Uterus (tissue), 4 donors: ENCODE results near the gene KRIT1. TPM values are rescaled to one million over a fixed set of nuclear protein-coding genes. Genes with fewer than 3 reads are reported as not detected.

ENCODE experiments used
- DNase-seq, 2 donors: peaks; one replicate each; pipeline ENCODE4 v3.0.0-alpha.2; 2019 to 2020
- H3K27ac ChIP-seq, 2 donors: fragments of 200-600 bp; sonication (generic); 1 replicate in 1 of 2; 2 replicates in 1 of 2; pipeline ENCODE4 v1.5.1; 2016 to 2018
- H3K27me3 ChIP-seq, 2 donors: fragments of 200-600 bp; sonication (generic); one replicate each; pipeline ENCODE4 v1.5.1; 2018 to 2019; ENCODE audit warnings: control low read depth in 1 of 2
- H3K36me3 ChIP-seq, 2 donors: fragments of 200-600 bp; sonication (generic); one replicate each; pipeline ENCODE4 v1.5.1; 2019; ENCODE audit warnings: control low read depth in 1 of 2
- H3K4me1 ChIP-seq, 2 donors: fragments of 200-600 bp; sonication (generic); one replicate each; pipeline ENCODE4 v1.5.1; 2018 to 2019; ENCODE audit warnings: control low read depth in 1 of 2
- H3K4me3 ChIP-seq, 2 donors: fragments of 200-600 bp; sonication (generic); 1 replicate in 1 of 2; 2 replicates in 1 of 2; pipeline ENCODE4 v1.5.1; 2018 to 2019; ENCODE audit warnings: mild to moderate bottlenecking in 1 of 2
- H3K9me3 ChIP-seq, 2 donors: fragments of 200-600 bp; sonication (generic); one replicate each; pipeline ENCODE4 v1.5.1; 2019; ENCODE audit warnings: control low read depth in 1 of 2
- POLR2A ChIP-seq, 2 donors: fragments of 450-650 bp; IDR thresholded peaks; one replicate each; pipeline ENCODE4 v1.6.1; 2016; ENCODE audit warnings: antibody characterized with exemption in 2 of 2, mild to moderate bottlenecking in 1 of 2, moderate library complexity in 1 of 2
- intact Hi-C: fragments of 100-400 bp; cut with DNase I; formaldehyde crosslinking; loops from one replicate; pipeline ENCODE4 v1.15.1; 2023; ENCODE audit warnings: low total_unique reads
- total RNA-seq, 4 donors: library from RNA; depleted of rRNA in 3 of 4; stranded (reverse); fragments of >200 nt in 3 of 4; gene quantifications; one replicate each; pipeline versions ENCODE4 v1.1.0 to v1.2.4, GENCODE V29; 2014 to 2023
- TF ChIP-seq, protein P1 (sequence below), 4 experiments: fragments of 200-600 bp in 2 of 4; fragments of 450-650 bp in 2 of 4; sonication (generic) in 2 of 4; IDR thresholded peaks; one replicate each; pipeline ENCODE4 v1.5.1; 2016 to 2019; ENCODE audit warnings: antibody characterized with exemption in 4 of 4, mild to moderate bottlenecking in 2 of 4, moderate library complexity in 1 of 4
- donor health status: DM: yes; HTN: yes; CAD: no.

Gene KRIT1
- total RNA-seq, 4 donors from 2014 or later: 63.3 to 161 (median 101) TPM

DNA sequence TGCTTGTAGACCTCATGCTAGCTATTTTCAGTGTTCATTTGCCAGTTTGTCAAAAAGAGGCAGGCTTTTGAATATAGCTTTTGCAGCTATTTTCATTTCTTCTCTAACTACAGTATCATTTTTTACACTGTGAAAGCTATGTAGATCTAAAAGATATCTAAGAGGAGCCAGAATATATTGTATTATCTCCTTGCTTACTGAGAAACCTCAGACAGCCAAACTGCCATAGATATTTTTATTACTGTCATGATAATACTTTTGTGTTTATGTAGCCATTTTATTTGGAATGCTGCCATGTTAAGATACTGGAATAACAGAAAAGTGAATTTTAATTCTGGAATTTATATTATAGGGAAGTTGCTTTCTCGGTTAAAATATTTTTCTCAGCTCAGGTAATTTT is 37.2 kb upstream of the KRIT1 start:
- TF ChIP-seq POLR2A (IDR thresholded peaks at IDR 0.05): no peak
- TF ChIP-seq, protein P1, sequence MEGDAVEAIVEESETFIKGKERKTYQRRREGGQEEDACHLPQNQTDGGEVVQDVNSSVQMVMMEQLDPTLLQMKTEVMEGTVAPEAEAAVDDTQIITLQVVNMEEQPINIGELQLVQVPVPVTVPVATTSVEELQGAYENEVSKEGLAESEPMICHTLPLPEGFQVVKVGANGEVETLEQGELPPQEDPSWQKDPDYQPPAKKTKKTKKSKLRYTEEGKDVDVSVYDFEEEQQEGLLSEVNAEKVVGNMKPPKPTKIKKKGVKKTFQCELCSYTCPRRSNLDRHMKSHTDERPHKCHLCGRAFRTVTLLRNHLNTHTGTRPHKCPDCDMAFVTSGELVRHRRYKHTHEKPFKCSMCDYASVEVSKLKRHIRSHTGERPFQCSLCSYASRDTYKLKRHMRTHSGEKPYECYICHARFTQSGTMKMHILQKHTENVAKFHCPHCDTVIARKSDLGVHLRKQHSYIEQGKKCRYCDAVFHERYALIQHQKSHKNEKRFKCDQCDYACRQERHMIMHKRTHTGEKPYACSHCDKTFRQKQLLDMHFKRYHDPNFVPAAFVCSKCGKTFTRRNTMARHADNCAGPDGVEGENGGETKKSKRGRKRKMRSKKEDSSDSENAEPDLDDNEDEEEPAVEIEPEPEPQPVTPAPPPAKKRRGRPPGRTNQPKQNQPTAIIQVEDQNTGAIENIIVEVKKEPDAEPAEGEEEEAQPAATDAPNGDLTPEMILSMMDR (IDR thresholded peaks at IDR 0.05): no peak
- H3K4me1 ChIP-seq: no peaks in the 10 kb centered on the region
- no peak overlapping the region for H3K27ac ChIP-seq
- intact Hi-C loops: no loop called here
- no peaks in the 10 kb centered on the region for H3K36me3 ChIP-seq
- no peaks in the 10 kb centered on the region for H3K9me3 ChIP-seq
- H3K27me3 ChIP-seq: no peaks in the 10 kb centered on the region
- H3K4me3 ChIP-seq: no peak overlapping the region
- DNase-seq: no peak

DNA sequence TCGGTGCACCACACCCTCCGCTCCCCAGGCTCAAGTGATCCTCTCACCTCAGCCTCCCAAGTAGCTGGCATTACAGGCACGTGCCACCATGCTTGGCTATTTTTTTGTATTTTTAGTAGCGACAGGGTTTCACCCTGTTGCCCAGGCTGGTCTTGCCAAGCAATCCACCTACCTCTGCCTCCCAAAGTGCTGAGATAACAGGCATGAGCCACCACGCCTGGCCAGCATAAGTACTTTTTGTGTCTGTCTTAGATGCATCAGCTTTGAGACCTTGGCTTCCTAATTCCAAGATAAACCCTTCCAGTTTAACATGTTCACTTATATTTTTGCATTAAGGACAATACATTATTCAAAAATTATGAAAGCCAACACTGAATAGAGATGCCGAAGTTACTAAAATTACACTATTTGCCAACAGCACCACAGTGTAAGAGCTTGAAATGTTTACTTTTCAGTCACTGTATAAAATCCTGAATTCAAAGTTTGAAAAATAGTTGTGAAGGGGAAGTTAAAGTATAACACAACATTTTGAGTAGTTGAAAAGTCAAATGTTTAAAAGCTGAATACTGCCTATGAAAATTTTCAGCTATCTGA is 36.6 kb upstream of the KRIT1 start:
- Histone ChIP-seq H3K4me3 (no peak overlapping the region), H3K4me1 (no peaks in the 10 kb centered on the region), H3K9me3 (no peaks in the 10 kb centered on the region), H3K27ac (no peak overlapping the region), H3K36me3 (no peaks in the 10 kb centered on the region), H3K27me3 (no peaks in the 10 kb centered on the region)
- intact Hi-C loops: no loop called here
- TF ChIP-seq, protein P1 (IDR thresholded peaks at IDR 0.05): no peak
- TF ChIP-seq POLR2A (IDR thresholded peaks at IDR 0.05): no peak
- DNase-seq: no peak

GRCh38 chr7:92281031-92281430 is 35.3 kb upstream of the KRIT1 start:
- DNase-seq: no peak
- H3K4me3 ChIP-seq: no peak overlapping the region
- intact Hi-C loops: no loop called here
- no peaks in the 10 kb centered on the region for H3K27me3 ChIP-seq
- H3K4me1 ChIP-seq: no peaks in the 10 kb centered on the region
- no peaks in the 10 kb centered on the region for H3K36me3 ChIP-seq
- H3K27ac ChIP-seq: no peak overlapping the region
- no peaks in the 10 kb centered on the region for H3K9me3 ChIP-seq
- no peak for TF ChIP-seq POLR2A (IDR thresholded peaks at IDR 0.05)
- TF ChIP-seq, protein P1 (IDR thresholded peaks at IDR 0.05): no peak

DNA sequence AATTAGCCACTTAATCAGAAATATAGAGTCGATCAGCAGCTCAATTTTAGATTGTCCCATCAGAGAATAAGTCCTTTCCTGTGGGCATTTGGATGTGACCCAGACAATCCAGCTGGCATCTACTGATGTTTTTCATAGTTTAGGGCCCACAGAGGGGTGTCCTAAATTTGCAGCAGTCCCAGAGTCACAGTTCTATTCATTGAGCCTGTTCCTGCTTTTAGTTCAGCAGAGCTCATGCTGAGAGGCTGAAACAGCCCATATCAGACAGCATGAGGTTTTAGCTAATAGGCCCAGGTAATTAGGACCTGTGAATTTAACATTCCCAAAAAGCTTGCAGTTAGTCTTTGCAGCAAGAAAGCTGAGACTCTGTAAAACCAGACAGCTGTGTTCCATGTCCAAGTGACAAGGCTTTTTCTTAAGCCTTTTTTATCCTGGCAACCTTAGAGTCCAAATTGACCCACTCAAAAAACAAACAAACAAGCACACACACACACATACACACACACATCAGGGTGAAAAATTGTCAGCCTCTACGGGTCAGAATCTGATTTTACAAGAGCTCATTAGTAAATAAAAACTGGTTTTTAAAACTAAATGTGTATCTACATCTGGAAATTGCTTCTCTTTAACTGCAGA is 33.8 kb upstream of the KRIT1 start:
- TF ChIP-seq, protein P1 (IDR thresholded peaks at IDR 0.05): no peak
- no peak for TF ChIP-seq POLR2A (IDR thresholded peaks at IDR 0.05)

GRCh38 chr7:92276460-92276864 is 30.7 kb upstream of the KRIT1 start:
- no peak for DNase-seq
- Histone ChIP-seq H3K9me3 (no peaks in the 10 kb centered on the region), H3K4me3 (no peak overlapping the region), H3K27ac (no peak overlapping the region), H3K4me1 (no peaks in the 10 kb centered on the region), H3K27me3 (no peaks in the 10 kb centered on the region), H3K36me3 (no peaks in the 10 kb centered on the region)
- no peak for TF ChIP-seq POLR2A (IDR thresholded peaks at IDR 0.05)
- TF ChIP-seq, protein P1 (IDR thresholded peaks at IDR 0.05): no peak
- intact Hi-C loops: no loop called here

More for the DNA sequence above, 33.8 kb upstream of the KRIT1 start:
- Histone ChIP-seq H3K4me3 (no peak overlapping the region), H3K27me3 (no peaks in the 10 kb centered on the region), H3K27ac (no peak overlapping the region), H3K4me1 (no peaks in the 10 kb centered on the region), H3K9me3 (no peaks in the 10 kb centered on the region), H3K36me3 (no peaks in the 10 kb centered on the region)
- intact Hi-C loops: no loop called here
- DNase-seq: no peak
